ENCODE measurements around the gene LDB2. TPM values are rescaled to one million over a fixed set of nuclear protein-coding genes. Genes with fewer than 3 reads are reported as not detected.

The LDB2 gene
- total and polyA plus RNA-seq, 3 experiments from 2014 or later: not detected

- no peak overlapping the region for H3K27ac ChIP-seq (ENCODE audit: low read depth, low read length)
- no peak for DNase-seq
- POLR2A ChIA-PET: no interaction called here
- no peak overlapping the region for H3K4me3 ChIP-seq (ENCODE audit: low read length)
- CTCF ChIA-PET: no interaction called here
- Mint-ChIP-seq H3K4me1 (no peaks in the 10 kb centered on the region), H3K36me3 (no peaks in the 10 kb centered on the region), H3K4me3 (no peak overlapping the region), H3K27me3 (peaks cover 6 to 19% of the 10 kb centered on the region in 2 donors), H3K27ac (no peak overlapping the region), H3K9me3 (peaks cover 0 to 2% (median 0%) of the 10 kb centered on the region in 5 donors)
- H3K36me3 ChIP-seq (ENCODE audit: insufficient read depth, low read length): no peaks in the 10 kb centered on the region
- no peaks in the 10 kb centered on the region for H3K4me1 ChIP-seq (ENCODE audit: insufficient read depth, low read length)
- no peaks in the 10 kb centered on the region for H3K27me3 ChIP-seq (ENCODE audit: insufficient read depth, low read length, poor library complexity, severe bottlenecking)
- no peaks in the 10 kb centered on the region for H3K9me3 ChIP-seq (ENCODE audit: low read length)
These were observed 62.7 kb downstream of the LDB2 start for GRCh38 chr4:16835597-16836247.

GRCh38 chr4:16834814-16835213 is 63.6 kb downstream of the LDB2 start:
- Mint-ChIP-seq H3K4me3 (no peak overlapping the region), H3K27ac (no peak overlapping the region), H3K27me3 (peaks cover 9 to 23% of the 10 kb centered on the region in 2 donors), H3K9me3 (peaks cover 0 to 2% (median 0%) of the 10 kb centered on the region in 5 donors), H3K4me1 (no peaks in the 10 kb centered on the region), H3K36me3 (no peaks in the 10 kb centered on the region)
- POLR2A ChIA-PET: no interaction called here
- H3K4me1 ChIP-seq (ENCODE audit: insufficient read depth, low read length): no peaks in the 10 kb centered on the region
- no peak for DNase-seq
- CTCF ChIA-PET: no interaction called here
- no peaks in the 10 kb centered on the region for H3K9me3 ChIP-seq (ENCODE audit: low read length)
- no peaks in the 10 kb centered on the region for H3K36me3 ChIP-seq (ENCODE audit: insufficient read depth, low read length)
- H3K27ac ChIP-seq (ENCODE audit: low read depth, low read length): no peak overlapping the region
- H3K4me3 ChIP-seq (ENCODE audit: low read length): no peak overlapping the region
- H3K27me3 ChIP-seq (ENCODE audit: insufficient read depth, low read length, poor library complexity, severe bottlenecking): no peaks in the 10 kb centered on the region

- Histone ChIP-seq H3K36me3 (ENCODE audit: insufficient read depth, low read length) (no peaks in the 10 kb centered on the region), H3K27me3 (ENCODE audit: insufficient read depth, low read length, poor library complexity, severe bottlenecking) (no peaks in the 10 kb centered on the region), H3K4me3 (ENCODE audit: low read length) (no peak overlapping the region), H3K27ac (ENCODE audit: low read depth, low read length) (no peak overlapping the region), H3K4me1 (ENCODE audit: insufficient read depth, low read length) (no peaks in the 10 kb centered on the region), H3K9me3 (ENCODE audit: low read length) (no peaks in the 10 kb centered on the region)
- DNase-seq: no peak
- H3K27me3 Mint-ChIP-seq: peaks cover 11 to 23% of the 10 kb centered on the region in 2 donors
- no peaks in the 10 kb centered on the region for H3K9me3 Mint-ChIP-seq
- ChIA-PET POLR2A (no interaction called here), CTCF (no interaction called here)
- H3K27ac Mint-ChIP-seq: no peak overlapping the region
- H3K4me3 Mint-ChIP-seq: no peak overlapping the region
- no peaks in the 10 kb centered on the region for H3K4me1 Mint-ChIP-seq
- H3K36me3 Mint-ChIP-seq: peaks cover 0 to 2% (median 0%) of the 10 kb centered on the region in 3 donors
These were observed 64.7 kb downstream of the LDB2 start for GRCh38 chr4:16833722-16834121.

GRCh38 chr4:16830081-16830480 is 68.4 kb downstream of the LDB2 start:
- DNase-seq: no peak
- peaks cover 8 to 20% of the 10 kb centered on the region in 2 donors for H3K27me3 Mint-ChIP-seq
- no peak overlapping the region for H3K27ac ChIP-seq (ENCODE audit: low read depth, low read length)
- no peak overlapping the region for H3K27ac Mint-ChIP-seq
- POLR2A ChIA-PET: no interaction called here
- H3K9me3 ChIP-seq (ENCODE audit: low read length): no peaks in the 10 kb centered on the region
- CTCF ChIA-PET: no interaction called here
- H3K4me3 ChIP-seq (ENCODE audit: low read length): no peak overlapping the region
- no peak overlapping the region for H3K4me3 Mint-ChIP-seq
- H3K4me1 Mint-ChIP-seq: no peaks in the 10 kb centered on the region
- H3K9me3 Mint-ChIP-seq: no peaks in the 10 kb centered on the region
- no peaks in the 10 kb centered on the region for H3K36me3 ChIP-seq (ENCODE audit: insufficient read depth, low read length)
- H3K27me3 ChIP-seq (ENCODE audit: insufficient read depth, low read length, poor library complexity, severe bottlenecking): no peaks in the 10 kb centered on the region
- H3K4me1 ChIP-seq (ENCODE audit: insufficient read depth, low read length): no peaks in the 10 kb centered on the region
- H3K36me3 Mint-ChIP-seq: peaks cover 0 to 2% (median 0%) of the 10 kb centered on the region in 3 donors

GRCh38 chr4:16827794-16828724 is 70.4 kb downstream of the LDB2 start:
- H3K4me3 Mint-ChIP-seq: no peak overlapping the region
- peaks cover 0 to 2% (median 0%) of the 10 kb centered on the region in 3 donors for H3K36me3 Mint-ChIP-seq

GRCh38 chr4:16827045-16827444 is 71.4 kb downstream of the LDB2 start:
- no peak for DNase-seq
- peaks cover 0 to 2% (median 0%) of the 10 kb centered on the region in 3 donors for H3K36me3 Mint-ChIP-seq
- H3K4me1 Mint-ChIP-seq: no peaks in the 10 kb centered on the region
- H3K4me1 ChIP-seq (ENCODE audit: insufficient read depth, low read length): no peaks in the 10 kb centered on the region
- H3K36me3 ChIP-seq (ENCODE audit: insufficient read depth, low read length): no peaks in the 10 kb centered on the region
- peaks cover 0 to 1% (median 0%) of the 10 kb centered on the region in 5 donors for H3K9me3 Mint-ChIP-seq
- H3K27me3 Mint-ChIP-seq: peaks cover 10 to 16% of the 10 kb centered on the region in 2 donors
- no peak overlapping the region for H3K4me3 Mint-ChIP-seq
- POLR2A ChIA-PET: no interaction called here
- no peak overlapping the region for H3K27ac ChIP-seq (ENCODE audit: low read depth, low read length)
- H3K9me3 ChIP-seq (ENCODE audit: low read length): no peaks in the 10 kb centered on the region
- H3K4me3 ChIP-seq (ENCODE audit: low read length): no peak overlapping the region
- CTCF ChIA-PET: no interaction called here
- no peak overlapping the region for H3K27ac Mint-ChIP-seq
- H3K27me3 ChIP-seq (ENCODE audit: insufficient read depth, low read length, poor library complexity, severe bottlenecking): no peaks in the 10 kb centered on the region

More at GRCh38 chr4:16827794-16828724, 70.4 kb downstream of the LDB2 start:
- H3K4me1 Mint-ChIP-seq: no peaks in the 10 kb centered on the region
- Histone ChIP-seq H3K4me3 (ENCODE audit: low read length) (no peak overlapping the region), H3K4me1 (ENCODE audit: insufficient read depth, low read length) (no peaks in the 10 kb centered on the region), H3K9me3 (ENCODE audit: low read length) (no peaks in the 10 kb centered on the region), H3K36me3 (ENCODE audit: insufficient read depth, low read length) (no peaks in the 10 kb centered on the region), H3K27ac (ENCODE audit: low read depth, low read length) (no peak overlapping the region), H3K27me3 (ENCODE audit: insufficient read depth, low read length, poor library complexity, severe bottlenecking) (no peaks in the 10 kb centered on the region)
- peaks cover 10 to 16% of the 10 kb centered on the region in 2 donors for H3K27me3 Mint-ChIP-seq
- CTCF ChIA-PET: no interaction called here
- no peaks in the 10 kb centered on the region for H3K9me3 Mint-ChIP-seq
- POLR2A ChIA-PET: no interaction called here
- no peak overlapping the region for H3K27ac Mint-ChIP-seq
- DNase-seq: no peak

- Mint-ChIP-seq H3K27me3 (peaks cover 10 to 16% of the 10 kb centered on the region in 2 donors), H3K9me3 (peaks cover 0 to 1% (median 0%) of the 10 kb centered on the region in 5 donors), H3K36me3 (peaks cover 0 to 2% (median 0%) of the 10 kb centered on the region in 3 donors), H3K4me3 (no peak overlapping the region), H3K27ac (no peak overlapping the region), H3K4me1 (no peaks in the 10 kb centered on the region)
- H3K27ac ChIP-seq (ENCODE audit: low read depth, low read length): no peak overlapping the region
- H3K9me3 ChIP-seq (ENCODE audit: low read length): no peaks in the 10 kb centered on the region
- DNase-seq: no peak
- ChIA-PET POLR2A (no interaction called here), CTCF (no interaction called here)
- H3K36me3 ChIP-seq (ENCODE audit: insufficient read depth, low read length): no peaks in the 10 kb centered on the region
- H3K4me1 ChIP-seq (ENCODE audit: insufficient read depth, low read length): no peaks in the 10 kb centered on the region
- no peaks in the 10 kb centered on the region for H3K27me3 ChIP-seq (ENCODE audit: insufficient read depth, low read length, poor library complexity, severe bottlenecking)
- H3K4me3 ChIP-seq (ENCODE audit: low read length): no peak overlapping the region
These were observed 72.0 kb downstream of the LDB2 start for GRCh38 chr4:16826406-16826910.

GRCh38 chr4:16824278-16824806 is 74.1 kb downstream of the LDB2 start:
- no peak overlapping the region for H3K4me3 Mint-ChIP-seq
- ChIA-PET CTCF (no interaction called here), POLR2A (no interaction called here)
- Histone ChIP-seq H3K27ac (ENCODE audit: low read depth, low read length) (no peak overlapping the region), H3K9me3 (ENCODE audit: low read length) (no peaks in the 10 kb centered on the region), H3K4me1 (ENCODE audit: insufficient read depth, low read length) (no peaks in the 10 kb centered on the region), H3K27me3 (ENCODE audit: insufficient read depth, low read length, poor library complexity, severe bottlenecking) (no peaks in the 10 kb centered on the region), H3K36me3 (ENCODE audit: insufficient read depth, low read length) (no peaks in the 10 kb centered on the region), H3K4me3 (ENCODE audit: low read length) (no peak overlapping the region)
- H3K27ac Mint-ChIP-seq: no peak overlapping the region
- peaks cover 0 to 2% (median 0%) of the 10 kb centered on the region in 3 donors for H3K36me3 Mint-ChIP-seq
- H3K4me1 Mint-ChIP-seq: no peaks in the 10 kb centered on the region
- no peak for DNase-seq
- peaks cover 4% of the 10 kb centered on the region in 2 donors for H3K27me3 Mint-ChIP-seq
- H3K9me3 Mint-ChIP-seq: peaks cover 0 to 1% (median 0%) of the 10 kb centered on the region in 5 donors

Data from CD8-positive, alpha-beta memory T cell (primary cell).